NB4 (cell line): ENCODE measurements around the gene MYT1.

Source experiments
- POLR2A ChIP-seq: IDR thresholded peaks from 2 replicates; pipeline ENCODE4 v1.6.1; 2011; ENCODE audit warnings: mild to moderate bottlenecking; ENCODE audit not compliant: insufficient read length; ENCODE audit errors: extremely low read depth
- TF ChIP-seq, protein P1 (sequence below): IDR thresholded peaks from one replicate; pipeline ENCODE4 v1.5.1; 2012; ENCODE audit warnings: low read depth, low read length
- TF ChIP-seq, protein P2 (sequence below): IDR thresholded peaks from 2 replicates; pipeline ENCODE4 v1.6.1; 2011; ENCODE audit warnings: low read depth, low read length

DNA sequence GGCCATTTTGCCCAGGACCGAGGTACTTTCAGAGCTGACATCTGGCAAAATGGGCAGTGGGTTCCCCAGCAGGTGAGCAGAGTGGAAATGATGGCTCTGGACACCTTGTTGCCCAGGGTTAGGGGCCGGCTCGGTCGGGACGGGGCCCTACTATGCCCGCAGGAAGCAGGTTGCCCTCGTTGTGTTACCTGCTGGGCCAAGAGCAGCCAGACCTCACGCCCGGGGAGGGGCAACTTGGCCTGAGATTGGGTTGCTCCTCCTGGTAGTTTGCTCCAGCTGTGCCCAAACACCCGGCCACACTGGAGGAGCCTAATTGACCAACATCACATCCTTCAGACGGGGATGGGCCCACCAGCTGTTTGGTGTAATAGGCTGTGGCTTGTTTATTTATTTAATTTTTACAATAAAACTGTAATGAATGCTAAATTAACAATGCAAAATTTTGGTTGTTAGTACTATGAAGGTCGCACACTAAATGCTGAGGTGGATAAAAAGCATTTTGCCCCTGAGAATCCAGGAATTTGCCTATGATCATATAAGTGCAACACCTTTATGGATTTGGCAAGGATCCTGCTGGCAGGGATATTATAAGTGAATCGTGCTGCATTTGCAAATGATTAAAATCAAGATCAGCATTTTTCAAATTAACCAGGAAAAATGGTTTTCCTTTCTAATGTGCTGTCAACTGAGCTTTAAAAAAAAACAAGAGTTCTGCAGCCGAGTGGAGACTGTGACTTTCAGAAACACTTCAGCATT is 64.7 kb downstream of the MYT1 start:
- TF ChIP-seq, protein P1, sequence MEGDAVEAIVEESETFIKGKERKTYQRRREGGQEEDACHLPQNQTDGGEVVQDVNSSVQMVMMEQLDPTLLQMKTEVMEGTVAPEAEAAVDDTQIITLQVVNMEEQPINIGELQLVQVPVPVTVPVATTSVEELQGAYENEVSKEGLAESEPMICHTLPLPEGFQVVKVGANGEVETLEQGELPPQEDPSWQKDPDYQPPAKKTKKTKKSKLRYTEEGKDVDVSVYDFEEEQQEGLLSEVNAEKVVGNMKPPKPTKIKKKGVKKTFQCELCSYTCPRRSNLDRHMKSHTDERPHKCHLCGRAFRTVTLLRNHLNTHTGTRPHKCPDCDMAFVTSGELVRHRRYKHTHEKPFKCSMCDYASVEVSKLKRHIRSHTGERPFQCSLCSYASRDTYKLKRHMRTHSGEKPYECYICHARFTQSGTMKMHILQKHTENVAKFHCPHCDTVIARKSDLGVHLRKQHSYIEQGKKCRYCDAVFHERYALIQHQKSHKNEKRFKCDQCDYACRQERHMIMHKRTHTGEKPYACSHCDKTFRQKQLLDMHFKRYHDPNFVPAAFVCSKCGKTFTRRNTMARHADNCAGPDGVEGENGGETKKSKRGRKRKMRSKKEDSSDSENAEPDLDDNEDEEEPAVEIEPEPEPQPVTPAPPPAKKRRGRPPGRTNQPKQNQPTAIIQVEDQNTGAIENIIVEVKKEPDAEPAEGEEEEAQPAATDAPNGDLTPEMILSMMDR, result no peak
- no peak for TF ChIP-seq POLR2A
- TF ChIP-seq, protein P2, sequence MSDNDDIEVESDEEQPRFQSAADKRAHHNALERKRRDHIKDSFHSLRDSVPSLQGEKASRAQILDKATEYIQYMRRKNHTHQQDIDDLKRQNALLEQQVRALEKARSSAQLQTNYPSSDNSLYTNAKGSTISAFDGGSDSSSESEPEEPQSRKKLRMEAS, result no peak
